ENCODE data around the gene RASSF6.
A peak's percentile ranks its signal among the peaks of the same experiment; 100 is the strongest.

RASSF6 gene

GRCh38 chr4:73593631-73594241 lies 26.5 kb downstream of the RASSF6 start:
- peak; percentile 8; the same call in 1 of the 2 replicates for TF ChIP-seq CTCF (IDR thresholded peaks at IDR 0.05; ENCODE audit: low read depth, low read length)
- Histone ChIP-seq H3K27ac (no peak overlapping the region), H3K36me3 (no peaks in the 10 kb centered on the region), H3K27me3 (ENCODE audit: insufficient read depth, low read depth, severe bottlenecking) (no peaks in the 10 kb centered on the region), H3K4me3 (ENCODE audit: low read depth, low read length) (no peak overlapping the region), H3K9me3 (ENCODE audit: severe bottlenecking) (no peaks in the 10 kb centered on the region)
- no peak for DNase-seq

GRCh38 chr4:73589887-73590801 lies 30.1 kb downstream of the RASSF6 start:
- TF ChIP-seq CTCF (IDR thresholded peaks at IDR 0.05; ENCODE audit: low read depth, low read length) = no peak
- Histone ChIP-seq H3K36me3 (no peaks in the 10 kb centered on the region), H3K9me3 (ENCODE audit: severe bottlenecking) (no peaks in the 10 kb centered on the region), H3K27ac (no peak overlapping the region), H3K4me3 (ENCODE audit: low read depth, low read length) (no peak overlapping the region), H3K27me3 (ENCODE audit: insufficient read depth, low read depth, severe bottlenecking) (no peaks in the 10 kb centered on the region)
- DNase-seq = no peak

GRCh38 chr4:73589261-73589847 lies 30.9 kb downstream of the RASSF6 start:
- no peak overlapping the region for H3K27ac ChIP-seq
- no peak for TF ChIP-seq CTCF (IDR thresholded peaks at IDR 0.05; ENCODE audit: low read depth, low read length)
- H3K36me3 ChIP-seq = no peaks in the 10 kb centered on the region
- H3K4me3 ChIP-seq (ENCODE audit: low read depth, low read length) = no peak overlapping the region
- no peaks in the 10 kb centered on the region for H3K9me3 ChIP-seq (ENCODE audit: severe bottlenecking)
- no peak for DNase-seq
- no peaks in the 10 kb centered on the region for H3K27me3 ChIP-seq (ENCODE audit: insufficient read depth, low read depth, severe bottlenecking)

- Histone ChIP-seq H3K27ac (no peak overlapping the region), H3K9me3 (ENCODE audit: severe bottlenecking) (no peaks in the 10 kb centered on the region), H3K36me3 (no peaks in the 10 kb centered on the region), H3K4me3 (ENCODE audit: low read depth, low read length) (no peak overlapping the region), H3K27me3 (ENCODE audit: insufficient read depth, low read depth, severe bottlenecking) (no peaks in the 10 kb centered on the region)
- no peak for TF ChIP-seq CTCF (IDR thresholded peaks at IDR 0.05; ENCODE audit: low read depth, low read length)
- DNase-seq = no peak
These were observed 31.6 kb downstream of the RASSF6 start for GRCh38 chr4:73588613-73589012.

GRCh38 chr4:73586666-73587065 lies 33.6 kb downstream of the RASSF6 start:
- no peak overlapping the region for H3K27ac ChIP-seq
- TF ChIP-seq CTCF (IDR thresholded peaks at IDR 0.05; ENCODE audit: low read depth, low read length) = no peak

More at GRCh38 chr4:73586666-73587065, 33.6 kb downstream of the RASSF6 start:
- Histone ChIP-seq H3K27me3 (ENCODE audit: insufficient read depth, low read depth, severe bottlenecking) (no peaks in the 10 kb centered on the region), H3K9me3 (ENCODE audit: severe bottlenecking) (no peaks in the 10 kb centered on the region), H3K4me3 (ENCODE audit: low read depth, low read length) (no peak overlapping the region), H3K36me3 (no peaks in the 10 kb centered on the region)
- DNase-seq = no peak
